Glomerular endothelial cell (primary cell): ENCODE data around the gene TMSB10. TPM values are rescaled to one million over a fixed set of nuclear protein-coding genes. Genes with fewer than 3 reads are reported as not detected.
A peak's percentile ranks its signal among the peaks of the same experiment; 100 is the strongest.
"Not testable (repeated sequence)": the region's sequence is repeated elsewhere in the genome, so short reads cannot be mapped to it uniquely, and the experiment has no call there.

Source experiments
- DNase-seq: peaks from one replicate; pipeline ENCODE4 v3.0.0-alpha.2; 2011; ENCODE audit warnings: low read depth, low spot score; ENCODE audit errors: extremely low read depth
- total RNA-seq: library from RNA; depleted of rRNA; stranded (reverse); fragments of >200 nt; gene quantifications from 2 replicates; pipeline ENCODE4 v1.2.3, GENCODE V29; 2015

TMSB10 gene
- total RNA-seq, 1 donor from 2014 or later, result 8,984 TPM

GRCh38 chr2:84925724-84926376, 20.4 kb downstream of the TMSB10 start:
- DNase-seq, result peak; percentile 71

- DNase-seq, result no peak
Measured at GRCh38 chr2:84927275-84927627, 21.8 kb downstream of the TMSB10 start.

- no peak for DNase-seq
Measured at GRCh38 chr2:84931384-84931821, 25.9 kb downstream of the TMSB10 start.

- DNase-seq, result no peak
Measured at GRCh38 chr2:84938194-84938879, 32.9 kb downstream of the TMSB10 start.

- no peak for DNase-seq
Measured at GRCh38 chr2:84939426-84940087, 34.1 kb downstream of the TMSB10 start.

GRCh38 chr2:84940088-84940470, 34.6 kb downstream of the TMSB10 start:
- DNase-seq, result no peak

- no peak for DNase-seq
Measured at GRCh38 chr2:84940831-84941412, 35.5 kb downstream of the TMSB10 start.

GRCh38 chr2:84942166-84942565, 36.7 kb downstream of the TMSB10 start:
- DNase-seq, result no peak

- DNase-seq, result no peak
Measured at GRCh38 chr2:84942964-84943421, 37.5 kb downstream of the TMSB10 start.

GRCh38 chr2:84944295-84944909, 38.9 kb downstream of the TMSB10 start:
- no peak for DNase-seq

GRCh38 chr2:84945838-84946203, 40.4 kb downstream of the TMSB10 start:
- DNase-seq, result not testable (repeated sequence)

- no peak for DNase-seq
Measured at GRCh38 chr2:84946204-84947009, 41.0 kb downstream of the TMSB10 start.

- DNase-seq, result no peak
Measured at GRCh38 chr2:84947010-84947593, 41.6 kb downstream of the TMSB10 start.

- DNase-seq, result no peak
Measured at GRCh38 chr2:84953535-84953934, 48.1 kb downstream of the TMSB10 start.

- no peak for DNase-seq
Measured at GRCh38 chr2:84954329-84954728, 48.9 kb downstream of the TMSB10 start.

Other genes starting within 250 kb of the TMSB10 start
- gene TRABD2A, start 24.6 kb upstream of the TMSB10 start, total RNA-seq, result 1.3 and 4.5 TPM in 2 replicates
- 44.8 and 54.3 TPM in 2 replicates for gene KCMF1, start 65.5 kb downstream of the TMSB10 start, total RNA-seq
- 6.8 and 16.7 TPM in 2 replicates for gene TCF7L1, start 227.7 kb downstream of the TMSB10 start, total RNA-seq